H1 (cell line): Measurements from ENCODE around the gene GFOD1. TPM values are rescaled to one million over a fixed set of nuclear protein-coding genes. Genes with fewer than 3 reads are reported as not detected.

Experiments
- CHD7 ChIP-seq: fragments of 300-600 bp; sonication (generic); IDR thresholded peaks from 2 replicates; pipeline ENCODE4 v1.7.1; 2012; ENCODE audit warnings: low read length, moderate library complexity, mild to moderate bottlenecking, inconsistent platforms; ENCODE audit not compliant: insufficient replicate concordance
- HDAC2 ChIP-seq, 2 experiments: fragments of 300-600 bp in 1 of 2; sonication (generic) in 1 of 2; IDR thresholded peaks; 2 replicates each; pipeline ENCODE4 v1.6.1; 2011 to 2012; ENCODE audit warnings: low read depth in 2 of 2, low read length in 2 of 2, mild to moderate bottlenecking in 2 of 2, moderate library complexity in 2 of 2, borderline replicate concordance in 1 of 2, inconsistent platforms in 1 of 2
- SIX5 ChIP-seq: IDR thresholded peaks from 2 replicates; pipeline ENCODE4 v1.6.1; 2011; ENCODE audit warnings: mild to moderate bottlenecking, low read depth, low read length
- TAF1 ChIP-seq: IDR thresholded peaks from 2 replicates; pipeline ENCODE4 v1.6.1; 2011; ENCODE audit warnings: mild to moderate bottlenecking, low read depth, low read length
- polyA plus RNA-seq, 7 experiments: library from polyadenylated mRNA; depleted of rRNA in 3 of 7; stranded (reverse) in 5 of 7; unstranded in 2 of 7; fragments of >200 nt in 5 of 7; fragments of 200-250 nt in 2 of 7; gene quantifications; 1 replicate in 5 of 7; 2 replicates in 1 of 7; 4 replicates in 1 of 7; pipeline versions ENCODE4 v1.2.1 to v1.2.3, GENCODE V29; 2011 to 2013; ENCODE audit warnings: missing spikeins in 2 of 7, mixed read lengths in 2 of 7
- total RNA-seq: library from RNA; stranded (reverse); fragmentation: NEBNext Ultra II Directional; extraction: Animal tissue kit (Norgen Biotek cat#: 25700); gene quantifications from 2 replicates; pipeline ENCODE4 v1.2.1, GENCODE V29; 2021

The GFOD1 gene
- total and polyA plus RNA-seq, 2 of the 8 experiments (the other 6 are each of a cell fraction or from before 2014, with no cell fraction given), result 2.5 to 8.8 TPM

- no peak for TF ChIP-seq CHD7
- TF ChIP-seq TAF1, result no peak
- TF ChIP-seq HDAC2 (IDR thresholded peaks at IDR 0.05; ENCODE audit: borderline replicate concordance in 1 of 2, low read depth in 2 of 2, low read length in 2 of 2), result no peak
- TF ChIP-seq SIX5, result no peak
Observed at GRCh38 chr6:13473768-13474165, 13.6 kb downstream of the GFOD1 start (continued).
